Hypothalamus (tissue), 51 donors: ENCODE results near the gene OBSCN.

Source experiments
- DNase-seq, 51 donors: peaks; one replicate each; lab custom pipeline; 2025; lab: John Stamatoyannopoulos, UW

Gene OBSCN

DNA sequence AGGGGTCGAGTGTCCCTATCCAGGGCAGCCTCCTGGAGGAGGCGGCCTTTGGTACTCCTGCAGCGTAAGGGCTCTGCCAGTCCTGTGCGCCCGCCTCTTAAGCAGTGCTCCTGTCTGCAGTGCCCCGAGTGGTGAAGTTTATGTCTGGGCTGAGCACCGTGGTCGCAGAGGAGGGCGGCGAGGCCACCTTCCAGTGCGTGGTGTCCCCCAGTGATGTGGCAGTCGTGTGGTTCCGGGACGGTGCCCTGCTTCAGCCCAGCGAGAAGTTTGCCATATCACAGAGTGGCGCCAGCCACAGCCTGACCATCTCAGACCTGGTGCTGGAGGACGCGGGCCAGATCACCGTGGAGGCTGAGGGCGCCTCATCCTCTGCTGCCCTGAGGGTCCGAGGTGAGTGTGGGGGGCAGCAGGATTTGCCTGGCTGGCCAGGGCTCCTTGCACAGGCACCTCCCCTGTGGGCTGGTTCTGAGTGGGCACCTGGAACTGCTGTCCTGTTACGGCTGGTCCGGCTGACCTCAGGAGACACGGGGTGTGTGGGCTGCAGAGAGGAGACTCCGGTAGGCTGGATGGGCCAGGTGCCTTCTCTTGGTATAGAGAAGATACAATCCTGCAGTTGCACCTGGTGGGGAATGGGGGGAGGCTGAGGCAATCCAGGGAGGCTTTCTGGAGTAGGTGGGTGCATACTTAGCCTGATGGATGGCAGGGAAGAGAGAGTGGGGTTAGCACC is 66.8 kb downstream of the OBSCN start:
- no peak for DNase-seq

- no peak for DNase-seq
Observed at GRCh38 chr1:228275179-228275429, 67.3 kb downstream of the OBSCN start.

- DNase-seq = peak in 42 of 51 donors; percentile 9 to 80 (median 54)
Observed at GRCh38 chr1:228275430-228276173, 67.8 kb downstream of the OBSCN start.

DNA sequence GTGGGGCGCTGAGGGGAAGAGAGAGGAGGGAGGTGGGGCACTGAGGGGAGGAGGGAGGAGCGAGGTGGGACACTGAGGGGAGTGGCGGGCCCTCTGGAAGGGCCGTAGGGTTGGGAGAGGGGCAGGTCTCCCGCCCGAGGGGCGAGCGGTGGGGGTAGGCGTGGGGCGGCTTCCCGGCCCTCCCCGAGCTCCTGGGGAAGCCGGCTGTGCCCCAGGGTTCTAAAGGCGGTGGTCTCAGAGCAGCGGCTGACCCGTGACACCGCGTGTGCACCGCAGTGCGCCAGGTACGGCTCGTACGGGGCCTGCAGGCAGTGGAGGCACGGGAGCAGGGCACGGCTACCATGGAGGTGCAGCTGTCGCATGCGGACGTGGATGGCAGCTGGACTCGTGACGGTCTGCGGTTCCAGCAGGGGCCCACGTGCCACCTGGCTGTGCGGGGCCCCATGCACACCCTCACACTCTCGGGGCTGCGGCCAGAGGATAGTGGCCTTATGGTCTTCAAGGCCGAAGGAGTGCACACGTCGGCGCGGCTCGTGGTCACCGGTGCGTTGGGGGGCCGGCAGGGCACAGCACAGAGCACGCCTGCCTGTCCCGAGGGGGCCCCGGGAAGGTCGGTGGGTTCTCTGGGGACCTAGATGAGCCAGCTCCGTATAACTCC is 68.5 kb downstream of the OBSCN start:
- DNase-seq = peak in 1 of 51 donors; percentile 42

DNA sequence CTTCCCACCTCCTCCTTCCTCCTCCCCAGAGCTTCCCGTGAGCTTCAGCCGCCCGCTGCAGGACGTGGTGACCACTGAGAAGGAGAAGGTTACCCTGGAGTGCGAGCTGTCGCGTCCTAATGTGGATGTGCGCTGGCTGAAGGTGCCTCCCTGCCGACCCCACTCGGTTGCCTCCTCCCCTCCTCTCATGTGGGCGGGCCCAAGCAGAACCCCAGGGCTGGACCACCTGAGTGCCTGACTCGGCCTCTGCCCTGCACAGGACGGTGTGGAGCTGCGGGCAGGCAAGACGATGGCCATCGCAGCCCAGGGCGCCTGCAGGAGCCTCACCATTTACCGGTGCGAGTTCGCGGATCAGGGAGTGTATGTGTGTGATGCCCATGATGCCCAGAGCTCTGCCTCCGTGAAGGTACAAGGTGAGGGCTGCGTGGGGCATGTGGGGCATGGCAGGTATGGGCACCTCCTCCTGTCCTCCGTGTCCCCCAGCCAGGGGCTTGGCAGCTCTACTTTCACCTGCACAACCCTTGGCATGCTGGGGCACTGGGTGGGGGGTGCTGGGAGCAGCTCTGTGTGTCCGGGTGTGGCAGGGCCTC is 69.2 kb downstream of the OBSCN start:
- no peak for DNase-seq

GRCh38 chr1:228277491-228278431 is 69.9 kb downstream of the OBSCN start:
- no peak for DNase-seq

GRCh38 chr1:228278432-228278941 is 70.6 kb downstream of the OBSCN start:
- no peak for DNase-seq

DNA sequence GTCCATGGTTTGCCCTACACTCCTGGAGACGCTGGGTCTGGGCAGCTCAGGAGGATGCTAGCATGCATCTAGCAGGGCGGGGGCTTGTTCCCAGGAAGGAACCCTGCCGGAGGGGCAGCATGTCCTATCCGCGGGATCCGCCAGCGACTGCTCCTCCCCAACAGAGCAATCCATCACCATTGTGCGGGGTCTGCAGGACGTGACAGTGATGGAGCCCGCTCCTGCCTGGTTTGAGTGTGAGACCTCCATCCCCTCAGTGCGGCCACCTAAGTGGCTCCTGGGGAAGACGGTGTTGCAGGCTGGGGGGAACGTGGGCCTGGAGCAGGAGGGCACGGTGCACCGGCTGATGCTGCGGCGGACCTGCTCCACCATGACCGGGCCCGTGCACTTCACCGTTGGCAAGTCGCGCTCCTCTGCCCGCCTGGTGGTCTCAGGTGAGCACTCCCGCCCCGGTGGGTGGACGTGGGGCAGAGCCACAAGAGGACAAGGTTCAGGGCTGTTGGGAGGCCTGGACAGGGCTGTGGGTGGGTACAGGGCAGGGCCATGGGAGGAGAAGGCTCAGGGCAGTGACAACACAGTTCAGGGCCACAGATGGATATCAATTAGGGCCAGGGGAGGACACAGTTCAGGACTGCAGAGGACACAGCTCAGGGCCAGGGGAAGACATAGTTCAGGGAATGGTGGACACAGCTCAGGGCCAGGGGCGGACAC is 71.3 kb downstream of the OBSCN start:
- DNase-seq = no peak

GRCh38 chr1:228279722-228280105 is 71.9 kb downstream of the OBSCN start:
- no peak for DNase-seq

- DNase-seq = no peak
Observed at GRCh38 chr1:228280106-228280901, 72.5 kb downstream of the OBSCN start.

- DNase-seq = no peak
Observed at GRCh38 chr1:228280961-228281591, 73.2 kb downstream of the OBSCN start.

- no peak for DNase-seq
Observed at GRCh38 chr1:228281631-228282328, 73.9 kb downstream of the OBSCN start.

GRCh38 chr1:228282329-228283042 is 74.6 kb downstream of the OBSCN start:
- no peak for DNase-seq

GRCh38 chr1:228283043-228283371 is 75.2 kb downstream of the OBSCN start:
- no peak for DNase-seq

- DNase-seq = no peak
Observed at GRCh38 chr1:228283476-228284147, 75.8 kb downstream of the OBSCN start.

GRCh38 chr1:228284148-228284495 is 76.3 kb downstream of the OBSCN start:
- DNase-seq = no peak

GRCh38 chr1:228284521-228284920 is 76.7 kb downstream of the OBSCN start:
- no peak for DNase-seq
